Measurements from ENCODE around the gene ASCC3.
"Not testable (repeated sequence)": the region's sequence is repeated elsewhere in the genome, so short reads cannot be mapped to it uniquely, and the experiment has no call there.

ASCC3 gene

DNA sequence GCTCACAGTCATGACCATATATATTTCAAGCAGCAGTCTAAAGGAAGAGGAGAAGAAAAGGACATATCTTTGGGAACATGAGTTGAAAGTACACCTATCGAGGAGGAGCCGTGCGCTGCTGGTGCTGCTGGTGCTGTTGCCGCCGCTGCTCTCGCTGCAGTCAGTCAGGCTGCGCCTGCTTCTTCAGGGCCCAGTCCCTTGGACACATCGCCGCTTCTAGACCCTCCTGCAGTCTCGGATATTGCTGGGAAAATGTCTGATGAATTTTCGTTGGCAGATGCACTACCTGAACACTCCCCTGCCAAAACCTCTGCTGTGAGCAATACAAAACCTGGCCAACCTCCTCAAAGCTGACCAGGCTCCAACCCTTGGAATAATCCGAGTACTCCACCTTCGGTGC, 8.2 kb upstream of the ASCC3 start:
- no peak for DNase-seq (ENCODE audit: low read depth in 2 of 2)

DNA sequence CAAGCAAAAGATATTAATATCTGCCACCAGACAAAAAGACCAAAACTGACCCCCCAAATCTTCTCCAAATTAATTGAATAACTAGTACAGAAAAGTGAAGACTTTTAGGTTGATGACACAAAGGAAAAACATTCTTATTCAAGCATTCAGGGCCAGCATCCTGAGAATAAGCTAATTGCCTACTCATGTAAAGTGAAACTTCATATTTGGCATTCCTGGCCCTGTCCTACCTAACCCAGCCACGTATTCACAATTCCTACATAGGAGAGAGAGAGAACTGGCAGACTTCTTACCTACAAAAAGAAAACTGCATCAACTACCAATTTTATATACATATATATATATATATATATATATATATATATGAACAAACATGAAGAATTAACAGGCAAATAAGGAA, 4.9 kb upstream of the ASCC3 start:
- DNase-seq (ENCODE audit: low read depth in 2 of 2) = no peak

DNA sequence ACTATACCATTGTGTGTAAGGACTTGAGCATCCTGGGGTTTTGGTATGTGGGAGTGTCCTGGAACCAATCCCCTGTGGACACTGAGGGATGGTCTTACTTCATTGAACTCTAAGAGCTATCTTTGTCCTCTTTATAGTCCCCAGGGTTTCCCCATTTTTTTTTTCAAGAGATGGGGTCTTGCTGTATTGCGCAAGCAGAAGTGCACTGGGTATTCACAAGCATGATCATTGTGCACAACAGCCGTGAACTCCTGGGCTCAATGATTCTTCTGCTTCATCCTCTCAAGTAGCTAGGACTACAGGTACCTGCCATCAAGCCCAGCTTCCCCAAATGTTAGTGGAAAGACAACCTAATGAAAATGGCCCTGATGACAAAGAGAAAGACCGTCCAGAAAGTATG, 2.2 kb upstream of the ASCC3 start:
- no peak for DNase-seq (ENCODE audit: low read depth in 2 of 2)

DNA sequence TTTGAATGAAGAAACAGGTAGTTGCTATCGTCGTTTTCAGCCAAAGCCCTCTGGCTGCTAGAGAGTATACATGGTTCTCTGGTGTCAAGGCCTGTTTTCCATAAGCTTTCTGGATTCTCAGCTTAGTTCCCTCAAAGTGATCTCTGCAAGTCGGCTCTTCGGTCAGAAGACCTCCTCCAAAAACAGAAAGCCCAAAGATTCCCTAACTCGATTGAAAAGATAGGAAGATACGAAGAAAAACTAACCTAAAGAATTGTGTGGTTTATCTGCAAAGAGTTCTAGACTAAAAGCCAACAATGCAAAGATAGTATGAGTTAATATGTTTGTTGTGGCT, 545 bp upstream of the ASCC3 start:
- DNase-seq (ENCODE audit: low read depth in 2 of 2) = no peak

DNA sequence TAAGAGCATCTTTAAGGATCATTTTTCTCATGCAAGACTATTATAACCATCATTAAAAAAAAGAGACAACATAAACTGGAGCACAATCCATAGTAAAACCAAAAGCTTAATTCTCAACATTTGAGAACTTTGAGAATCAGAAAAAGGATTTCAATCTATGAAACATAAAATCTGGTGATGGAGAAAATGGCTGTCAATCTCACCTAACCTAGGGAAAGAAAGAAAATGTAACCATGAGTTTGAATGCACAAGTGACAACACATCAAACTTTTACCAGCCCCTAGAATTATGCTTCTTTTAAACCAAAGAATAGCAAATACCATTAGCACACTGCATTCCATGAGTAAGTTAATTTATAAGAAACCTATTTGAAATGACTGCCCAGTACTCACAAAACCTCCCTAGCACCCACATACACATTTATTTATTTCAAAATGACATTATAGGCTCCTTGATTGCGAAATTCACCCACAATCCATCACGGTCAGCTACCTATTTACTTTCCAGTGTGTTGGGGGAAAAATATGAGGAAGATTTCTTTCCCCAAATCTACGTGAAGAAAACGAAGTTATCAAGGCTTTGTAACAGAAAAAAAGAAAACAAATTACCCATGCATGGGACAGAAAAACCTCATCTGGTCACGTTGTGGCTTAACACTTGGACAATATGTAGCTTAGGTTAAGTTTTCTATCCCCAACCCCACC, 828 bp downstream of the ASCC3 start:
- no peak for DNase-seq (ENCODE audit: low read depth in 2 of 2)

DNA sequence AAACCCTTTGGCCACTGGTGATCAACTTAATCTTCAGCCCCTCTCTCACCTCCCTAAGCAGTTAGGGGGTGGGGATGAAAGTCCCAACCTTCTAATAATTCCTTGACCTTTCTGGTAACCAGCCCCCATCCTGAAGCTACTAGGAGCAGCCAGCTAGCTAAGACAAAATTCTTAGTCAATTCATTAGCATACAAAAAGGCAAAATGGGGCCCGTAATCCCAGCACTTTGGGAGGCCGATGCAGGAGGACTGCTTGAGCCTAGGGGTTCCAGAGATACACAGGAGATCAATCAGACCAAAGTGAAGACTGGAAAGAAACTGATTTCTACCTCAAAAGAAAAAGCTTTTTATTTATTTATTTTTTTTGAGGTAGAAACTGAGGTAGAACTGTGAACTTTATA, 1.8 kb downstream of the ASCC3 start:
- no peak for DNase-seq (ENCODE audit: low read depth in 2 of 2)

DNA sequence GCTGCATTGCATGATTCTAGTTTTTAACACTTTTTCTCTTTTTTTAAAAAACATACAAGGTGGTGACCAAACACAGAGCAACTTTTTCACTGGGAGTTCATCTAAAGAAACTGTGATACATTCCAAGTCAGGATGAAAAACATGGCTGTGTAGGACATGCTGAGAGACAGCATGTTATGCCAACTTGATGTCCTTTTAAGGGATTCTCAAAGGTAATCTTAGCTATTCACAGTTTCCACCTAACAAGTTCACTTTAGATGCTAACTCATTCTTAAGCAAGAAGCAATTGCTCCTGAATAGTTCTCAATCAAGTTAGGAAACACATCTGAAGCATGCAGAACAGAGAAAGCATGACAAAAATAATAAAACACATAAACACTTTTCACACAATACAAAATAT, 3.3 kb downstream of the ASCC3 start:
- no peak for DNase-seq (ENCODE audit: low read depth in 2 of 2)

DNA sequence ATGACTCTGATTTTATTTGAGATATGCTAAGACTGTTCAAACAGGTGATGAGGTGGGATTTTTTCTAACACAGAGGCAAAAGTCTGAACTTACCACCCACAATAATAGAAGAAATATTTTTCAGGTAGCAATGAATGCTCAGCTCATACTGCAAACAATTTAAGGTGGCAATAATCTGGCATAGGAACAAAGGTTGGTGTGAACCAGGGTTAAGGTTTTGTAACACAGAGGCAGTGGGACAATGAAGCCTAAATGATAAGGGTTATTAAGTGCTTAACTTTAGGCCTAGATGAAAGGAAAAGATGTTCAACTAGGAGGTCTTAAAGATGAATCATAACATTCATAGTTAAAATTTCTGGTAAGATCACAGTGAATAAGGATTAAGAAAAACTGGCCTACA, 4.9 kb downstream of the ASCC3 start:
- DNase-seq (ENCODE audit: low read depth in 2 of 2) = no peak

DNA sequence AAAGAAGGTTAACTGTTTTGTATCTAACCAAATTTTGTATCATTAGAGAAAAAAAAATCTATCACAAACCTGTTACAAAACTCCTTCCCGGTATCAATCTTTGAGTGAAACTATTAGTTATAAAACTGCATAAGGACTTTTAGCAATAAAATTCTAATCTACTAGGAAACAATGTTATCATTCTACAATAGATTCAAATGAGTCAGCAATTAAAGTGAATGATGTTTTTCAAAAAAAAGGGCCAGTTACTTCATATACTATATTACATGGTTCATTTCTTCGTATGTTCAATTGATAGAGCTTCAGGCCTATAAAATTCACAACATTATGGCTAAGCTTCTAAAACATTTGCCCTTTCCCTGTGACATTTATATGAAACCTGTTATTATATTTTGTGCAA, 15.6 kb downstream of the ASCC3 start:
- DNase-seq (ENCODE audit: low read depth in 2 of 2) = no peak

DNA sequence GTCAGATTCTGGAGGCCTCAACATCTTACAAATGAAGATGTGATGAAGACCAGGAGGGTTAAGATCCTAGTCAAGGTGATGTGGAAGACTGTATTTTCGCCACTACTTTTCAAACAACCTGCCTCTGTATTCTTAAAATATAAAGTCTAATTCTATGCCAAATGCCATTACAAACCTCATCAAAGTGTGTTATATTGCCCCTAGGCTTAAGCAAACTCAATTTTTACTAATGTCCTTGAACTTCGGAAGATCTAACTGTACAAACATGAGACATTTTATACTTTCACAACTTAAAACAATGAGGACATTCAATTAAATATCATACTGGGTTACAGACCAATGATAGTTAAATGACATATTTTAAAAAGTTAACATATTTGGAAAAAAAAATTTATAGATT, 19.1 kb downstream of the ASCC3 start:
- DNase-seq (ENCODE audit: low read depth in 2 of 2) = no peak

DNA sequence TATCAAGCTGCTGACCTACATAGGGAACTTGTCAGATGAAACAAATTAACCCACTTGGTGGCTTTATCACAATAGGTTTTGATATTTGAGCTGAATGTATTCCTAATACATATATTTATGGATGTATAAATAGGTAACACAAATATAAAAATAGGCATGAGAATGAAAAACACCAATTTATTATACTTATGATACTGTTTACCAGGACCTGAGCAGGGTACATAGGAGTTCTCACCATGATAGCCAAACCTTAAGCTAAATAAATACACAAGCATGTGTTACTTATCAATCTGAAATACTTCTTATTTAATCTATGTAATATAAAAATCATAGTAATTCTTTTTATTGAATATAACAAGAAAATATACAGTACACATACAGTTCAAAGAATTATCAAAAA, 25.0 kb downstream of the ASCC3 start:
- DNase-seq (ENCODE audit: low read depth in 2 of 2) = no peak

DNA sequence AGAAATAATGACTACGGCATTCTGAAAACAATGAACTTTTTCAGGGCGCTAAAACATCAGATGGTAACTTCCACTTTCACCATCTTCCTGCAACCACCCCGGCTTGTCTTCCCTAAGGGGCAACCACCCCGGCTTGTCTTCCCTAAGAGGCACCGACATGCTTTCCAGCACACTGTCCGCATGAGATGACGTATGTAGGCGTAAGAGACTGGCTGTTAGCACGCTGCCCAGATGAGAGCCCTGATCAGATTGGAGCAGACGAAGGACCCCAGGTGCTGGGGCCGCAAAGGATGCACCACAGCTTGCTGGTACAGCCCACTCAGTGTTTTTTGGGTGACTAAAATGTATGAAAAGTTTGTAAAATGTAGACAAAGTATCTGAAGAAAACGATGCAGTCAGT, 29.3 kb downstream of the ASCC3 start:
- DNase-seq (ENCODE audit: low read depth in 2 of 2) = no peak

DNA sequence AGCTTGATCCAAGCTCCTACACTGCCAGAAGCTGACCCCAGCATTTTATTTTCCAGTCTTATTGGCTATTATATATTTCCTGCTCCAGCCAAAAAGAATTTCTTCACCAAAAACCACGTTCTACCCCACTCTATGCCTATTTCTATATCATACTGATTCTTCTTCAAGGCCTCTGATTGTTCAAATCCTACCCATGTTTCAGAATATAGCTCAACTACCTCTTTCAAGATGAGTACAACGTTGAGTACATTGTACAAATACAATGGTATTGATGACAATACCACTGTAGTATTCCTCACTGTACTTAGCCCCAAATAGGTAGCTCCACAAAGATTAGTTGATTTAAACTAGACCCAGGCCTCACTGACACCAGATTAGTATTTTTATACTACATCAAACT, 31.0 kb downstream of the ASCC3 start:
- DNase-seq (ENCODE audit: low read depth in 2 of 2) = no peak

DNA sequence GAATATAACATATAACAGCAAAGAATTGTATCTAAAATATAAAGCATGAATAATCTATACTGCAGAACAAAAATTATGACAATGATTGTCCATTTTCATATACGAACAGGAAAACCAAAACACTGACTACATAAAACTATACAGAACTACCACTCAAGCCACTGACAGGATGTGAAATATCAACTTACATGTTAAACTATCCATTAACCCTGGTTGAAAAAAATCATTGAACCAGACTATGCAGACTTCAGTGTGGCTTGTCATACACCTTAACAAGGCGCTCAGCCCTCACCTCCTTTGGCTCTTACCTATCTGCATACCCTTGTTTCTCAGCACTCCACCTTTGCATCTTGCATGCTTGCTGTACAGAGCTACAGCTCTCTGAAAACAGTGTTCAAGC, 34.9 kb downstream of the ASCC3 start:
- DNase-seq (ENCODE audit: low read depth in 2 of 2) = no peak

DNA sequence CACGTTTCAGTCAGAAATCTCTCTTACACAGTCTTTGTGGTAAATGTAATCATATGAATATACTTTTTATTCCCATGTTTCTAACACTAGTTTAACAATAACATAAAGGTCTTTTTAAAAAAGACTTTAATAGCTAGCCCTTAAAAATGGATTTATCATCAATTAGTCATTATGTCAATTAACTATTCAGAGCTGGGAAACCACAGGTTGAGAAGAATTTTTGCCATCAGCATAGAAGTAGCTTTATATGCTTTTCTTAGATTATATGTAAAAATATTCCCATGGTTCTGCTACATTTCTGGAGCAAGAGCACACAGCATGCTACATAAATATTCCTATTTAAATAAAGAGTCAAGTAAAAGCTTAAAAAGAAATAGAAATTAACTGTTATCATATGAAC, 35.5 kb downstream of the ASCC3 start:
- no peak for DNase-seq (ENCODE audit: low read depth in 2 of 2)

DNA sequence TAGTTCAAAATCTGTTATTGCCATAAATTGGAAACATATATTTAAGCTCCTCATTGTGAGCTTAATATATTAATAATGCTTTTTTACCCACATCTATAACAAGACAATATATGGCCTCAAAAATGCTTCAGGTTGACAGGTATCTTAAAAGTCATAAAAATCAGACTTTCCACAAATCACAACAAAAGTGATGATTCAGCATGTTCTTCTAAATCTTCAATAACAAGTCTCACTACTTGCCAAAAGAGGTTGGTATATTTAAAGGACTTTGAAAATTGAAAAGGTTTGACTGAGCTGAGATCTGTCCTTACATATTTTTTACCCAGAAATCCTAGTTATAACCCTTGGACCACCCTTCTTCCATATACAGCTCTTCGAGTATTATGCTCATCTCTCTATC, 41.7 kb downstream of the ASCC3 start:
- DNase-seq (ENCODE audit: low read depth in 2 of 2) = no peak

DNA sequence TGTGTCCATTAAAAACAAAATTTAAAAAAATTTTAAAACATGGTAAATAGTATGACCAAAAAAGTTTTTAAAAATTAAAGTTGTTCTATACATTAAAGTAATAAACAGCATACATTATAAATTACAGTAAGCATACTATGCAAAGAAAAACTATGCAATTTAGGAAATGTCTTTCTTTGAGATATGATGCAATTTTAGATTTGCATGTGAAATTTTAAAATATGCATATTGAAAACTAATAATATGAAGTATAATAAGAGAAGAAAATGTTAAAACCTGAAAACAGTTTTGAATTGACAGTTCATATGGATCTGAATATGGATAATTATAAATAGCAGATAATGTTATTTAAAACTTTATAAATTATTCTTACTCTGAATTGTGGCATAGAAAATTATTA, 43.1 kb downstream of the ASCC3 start:
- no peak for DNase-seq (ENCODE audit: low read depth in 2 of 2)

DNA sequence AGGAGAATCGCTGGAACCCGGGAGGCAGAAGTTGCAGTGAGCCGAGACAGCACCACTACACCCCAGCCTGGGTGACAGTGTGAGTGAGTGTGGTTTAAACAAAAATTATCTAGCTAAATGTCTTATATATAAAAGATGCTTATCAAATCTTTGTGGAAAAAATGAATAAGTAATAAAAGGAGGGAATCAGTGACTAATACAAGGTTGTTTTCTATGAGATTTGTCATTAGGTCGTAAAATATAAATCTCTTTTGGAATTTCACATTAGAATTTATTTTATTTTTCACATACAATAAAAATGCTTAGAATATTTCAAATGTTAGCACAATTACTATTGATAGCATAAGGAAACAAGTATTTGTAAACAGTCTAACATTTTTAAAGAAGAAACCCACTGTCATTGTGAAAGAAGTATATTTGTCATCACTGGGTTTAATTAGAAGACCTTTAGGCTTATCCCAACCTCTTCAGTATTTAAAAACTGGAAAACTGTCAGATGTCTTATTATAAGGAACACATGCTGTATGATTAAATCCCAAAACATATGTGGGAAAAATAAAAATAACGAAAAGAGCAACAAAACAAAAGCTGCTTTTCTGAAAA, 47.1 kb downstream of the ASCC3 start:
- no peak for DNase-seq (ENCODE audit: low read depth in 2 of 2)

DNA sequence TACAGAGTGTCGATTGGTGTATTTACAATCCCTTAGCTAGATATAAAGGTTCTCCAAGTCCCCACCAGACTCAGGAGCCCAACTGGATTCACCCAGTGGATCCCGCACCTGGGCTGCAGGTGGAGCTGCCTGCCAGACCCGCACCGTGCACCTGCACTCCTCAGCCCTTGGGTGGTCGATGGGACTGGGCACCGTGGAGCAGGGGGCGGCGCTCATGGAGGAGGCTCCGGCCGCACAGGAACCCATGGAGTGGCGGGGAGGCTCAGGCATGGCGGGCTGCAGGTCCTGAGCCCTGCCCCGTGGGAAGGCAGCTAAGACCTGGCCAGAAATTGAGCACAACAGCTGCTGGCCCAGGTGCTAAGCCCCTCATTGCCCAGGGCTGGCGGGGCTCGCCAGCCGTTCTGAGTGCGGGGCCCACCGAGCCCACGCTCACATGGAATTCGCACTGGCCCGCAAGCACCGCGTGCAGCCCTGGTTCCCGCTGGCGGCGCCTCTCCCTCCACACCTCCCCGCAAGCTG, 52.0 kb downstream of the ASCC3 start:
- DNase-seq (ENCODE audit: low read depth in 2 of 2) = not testable (repeated sequence)

DNA sequence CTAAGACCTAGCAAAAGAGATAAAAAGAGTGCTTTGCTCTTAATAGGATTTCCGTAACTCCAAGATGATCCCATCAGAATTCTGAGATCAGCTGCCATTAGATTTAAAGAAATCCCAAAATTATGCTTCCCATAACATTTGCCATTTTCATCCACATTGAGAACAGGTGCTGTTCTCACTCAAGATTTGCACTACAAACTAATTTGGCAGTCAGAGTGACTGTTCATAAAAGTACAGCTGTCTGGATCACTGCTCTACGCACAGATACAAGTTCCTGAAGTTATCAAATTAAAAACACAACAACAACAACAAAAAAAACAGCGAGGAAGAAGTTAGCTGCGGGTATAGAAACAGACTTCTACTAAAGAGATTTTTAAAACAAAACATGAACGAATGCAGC, 58.1 kb downstream of the ASCC3 start:
- no peak for DNase-seq (ENCODE audit: low read depth in 2 of 2)

DNA sequence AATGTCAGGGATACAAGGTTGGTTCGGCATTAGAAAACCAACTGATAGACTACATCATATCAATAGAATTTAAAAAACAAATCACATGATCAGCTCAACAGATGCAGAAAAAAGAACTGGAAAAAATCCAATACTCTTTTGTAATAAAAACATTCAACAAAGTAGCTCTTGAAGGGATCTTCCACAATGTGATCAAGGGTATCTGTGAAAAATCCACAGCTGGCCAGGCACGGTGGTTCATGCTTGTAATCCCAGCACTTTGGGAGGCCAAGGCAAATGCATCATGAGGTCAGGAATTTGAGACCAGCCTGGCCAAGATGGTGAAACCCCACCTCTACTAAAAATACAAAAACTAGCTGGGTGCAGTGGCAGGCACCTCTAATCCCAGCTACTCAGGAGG, 63.1 kb downstream of the ASCC3 start:
- DNase-seq (ENCODE audit: low read depth in 2 of 2) = no peak

DNA sequence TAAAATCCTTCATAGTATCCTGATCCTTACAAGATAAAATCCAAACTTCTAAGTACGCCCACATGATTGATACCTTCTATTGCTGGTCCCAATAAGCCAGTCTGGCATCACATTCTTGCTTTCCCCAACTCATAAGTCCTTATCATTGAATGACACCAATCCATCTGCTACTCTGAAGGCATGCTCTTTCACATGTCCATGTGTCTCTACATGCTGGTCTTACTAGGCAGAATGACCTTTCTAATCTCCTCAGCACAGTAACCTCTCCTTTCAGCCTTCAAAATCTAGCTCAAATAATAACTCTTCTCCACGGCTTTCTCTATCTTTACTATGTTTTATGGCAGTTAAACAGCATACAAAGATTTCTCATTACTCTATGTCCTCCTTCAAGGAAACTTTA, 71.1 kb downstream of the ASCC3 start:
- no peak for DNase-seq (ENCODE audit: low read depth in 2 of 2)

DNA sequence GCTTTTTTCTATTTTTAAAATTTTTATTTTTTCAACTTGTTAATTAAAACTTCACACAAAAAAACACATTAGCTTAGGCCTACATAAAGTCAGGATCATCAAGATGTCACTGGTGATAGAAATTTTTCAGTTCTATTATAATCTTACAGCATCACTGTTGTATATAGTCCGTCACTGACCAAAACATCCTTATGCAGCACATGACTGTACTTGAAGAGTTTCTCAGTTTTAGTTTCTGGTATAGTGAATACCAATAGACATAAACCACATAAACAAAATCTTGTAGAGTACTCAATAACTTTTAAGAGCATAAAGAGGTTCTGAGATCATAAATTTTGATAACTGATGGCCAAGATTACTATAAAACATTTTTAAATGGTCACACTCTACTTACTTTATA, 71.8 kb downstream of the ASCC3 start:
- DNase-seq (ENCODE audit: low read depth in 2 of 2) = no peak

DNA sequence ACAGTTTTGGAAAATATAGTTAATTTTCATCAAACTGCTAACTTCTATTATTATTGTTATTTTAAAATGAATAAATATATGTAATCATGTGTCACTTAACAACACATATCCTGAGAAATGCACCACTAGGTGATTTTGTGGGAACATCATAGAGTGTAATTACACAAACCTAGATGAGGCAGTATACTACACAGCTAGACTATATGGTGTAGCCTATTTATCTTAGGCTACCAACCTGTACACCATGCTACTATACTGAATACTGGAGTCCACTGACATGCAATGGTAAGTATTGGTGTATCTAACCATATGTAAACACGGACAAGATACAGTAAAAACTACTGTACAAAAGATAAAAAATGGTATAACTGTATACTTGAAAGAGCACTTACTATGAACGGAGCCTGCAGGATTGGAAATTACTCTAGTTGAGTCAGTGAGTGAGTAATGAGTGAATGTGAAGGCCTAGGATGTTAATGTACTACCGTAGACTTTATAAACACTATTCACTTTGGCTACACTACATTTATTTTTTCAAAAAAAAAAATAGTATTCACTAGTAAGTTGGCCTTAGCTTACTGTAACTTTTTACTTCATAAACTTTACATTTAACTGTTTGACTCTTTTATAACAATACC, 72.4 kb downstream of the ASCC3 start:
- no peak for DNase-seq (ENCODE audit: low read depth in 2 of 2)

Data from stimulated activated CD8-positive, alpha-beta memory T cell treated with anti-CD3 and anti-CD28 coated beads, Interleukin-15, amount 100 ng/mL, for 48 hours (primary cell).